Calu3 (cell line): Measurements from ENCODE around the gene UBR2. TPM values are rescaled to one million over a fixed set of nuclear protein-coding genes. Genes with fewer than 3 reads are reported as not detected.

ENCODE experiments used
- BruUV-seq: library from RNA; stranded (reverse); fragments of 400-500 nt; replicated peaks from 2 replicates; lab custom pipeline; 2021; lab: Mats Ljungman, UMichigan
- CTCF ChIA-PET: fragments of 300-600 bp; sonication (Branson Sonifier 250); formaldehyde crosslinking; loops from one replicate; lab custom pipeline; 2022; ENCODE audit warnings: antibody characterized with exemption; lab: Charles Lee
- DNase-seq: peaks from one replicate; pipeline ENCODE4 v3.0.0; 2022
- H3K27ac Mint-ChIP-seq: one replicate; pipeline ENCODE4 v1.8.0; 2022; ENCODE audit warnings: mixed read lengths; ENCODE audit not compliant: unreplicated experiment
- H3K27me3 Mint-ChIP-seq: one replicate; pipeline ENCODE4 v1.8.0; 2022; ENCODE audit warnings: mixed read lengths; ENCODE audit not compliant: unreplicated experiment
- H3K36me3 Mint-ChIP-seq: one replicate; pipeline ENCODE4 v1.8.0; 2022; ENCODE audit warnings: mild to moderate bottlenecking, moderate library complexity, mixed read lengths; ENCODE audit not compliant: insufficient read depth, unreplicated experiment
- H3K4me1 Mint-ChIP-seq: one replicate; pipeline ENCODE4 v1.8.0; 2022; ENCODE audit warnings: mild to moderate bottlenecking, low read depth, mixed read lengths; ENCODE audit not compliant: unreplicated experiment
- H3K4me3 Mint-ChIP-seq: one replicate; pipeline ENCODE4 v1.8.0; 2022; ENCODE audit warnings: mild to moderate bottlenecking, low read depth, moderate library complexity, mixed read lengths; ENCODE audit not compliant: unreplicated experiment
- H3K9me3 Mint-ChIP-seq: one replicate; pipeline ENCODE4 v1.8.0; 2022; ENCODE audit warnings: low read depth, mixed read lengths; ENCODE audit not compliant: unreplicated experiment
- intact Hi-C: fragments of 100-400 bp; cut with micrococcal nuclease; formaldehyde crosslinking; loops from one replicate; pipeline ENCODE4 v1.10.0; 2022; ENCODE audit not compliant: unreplicated experiment
- total RNA-seq: library from RNA; stranded (reverse); gene quantifications from 2 replicates; pipeline ENCODE4 v1.2.3, GENCODE V29; 2022
- TF ChIP-seq, protein P1 (sequence below): fragments of 200-600 bp; IDR thresholded peaks from one replicate; pipeline ENCODE4 v1.8.0; 2022; ENCODE audit warnings: antibody characterized with exemption; ENCODE audit not compliant: unreplicated experiment

Gene UBR2
- total RNA-seq, 1 experiment from 2014 or later: 32.4 TPM

DNA sequence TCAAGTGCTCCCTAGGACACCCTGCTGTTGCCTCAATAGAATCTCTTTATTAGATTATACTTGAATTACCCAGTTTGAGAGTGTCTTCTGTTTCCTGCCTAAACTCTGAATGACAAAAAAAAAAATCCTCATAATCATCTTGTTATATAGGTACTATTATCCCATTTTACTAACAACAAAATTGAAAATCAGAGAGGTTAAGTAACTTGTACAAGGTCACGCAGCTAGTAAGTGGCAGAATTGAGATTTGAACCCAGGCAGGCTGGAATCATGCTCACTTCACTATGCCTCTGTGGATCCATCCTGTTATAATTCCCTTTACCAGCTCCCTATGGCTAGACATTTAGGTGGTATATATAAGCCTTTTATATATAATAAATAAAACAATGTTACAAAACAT is 36.6 kb upstream of the UBR2 start:
- Mint-ChIP-seq H3K9me3 (no peaks in the 10 kb centered on the region), H3K4me3 (no peak overlapping the region), H3K27me3 (no peaks in the 10 kb centered on the region), H3K27ac (no peak overlapping the region), H3K36me3 (no peaks in the 10 kb centered on the region), H3K4me1 (no peaks in the 10 kb centered on the region)
- intact Hi-C loops: no loop called here
- no peak for DNase-seq
- CTCF ChIA-PET: interaction anchor here (1.2 kb wide), 1 partner anchor 9 kb away, joined by 3 read pairs; no protein-coding TSS in a partner anchor
- BruUV-seq: no TSS peak
- TF ChIP-seq, protein P1, sequence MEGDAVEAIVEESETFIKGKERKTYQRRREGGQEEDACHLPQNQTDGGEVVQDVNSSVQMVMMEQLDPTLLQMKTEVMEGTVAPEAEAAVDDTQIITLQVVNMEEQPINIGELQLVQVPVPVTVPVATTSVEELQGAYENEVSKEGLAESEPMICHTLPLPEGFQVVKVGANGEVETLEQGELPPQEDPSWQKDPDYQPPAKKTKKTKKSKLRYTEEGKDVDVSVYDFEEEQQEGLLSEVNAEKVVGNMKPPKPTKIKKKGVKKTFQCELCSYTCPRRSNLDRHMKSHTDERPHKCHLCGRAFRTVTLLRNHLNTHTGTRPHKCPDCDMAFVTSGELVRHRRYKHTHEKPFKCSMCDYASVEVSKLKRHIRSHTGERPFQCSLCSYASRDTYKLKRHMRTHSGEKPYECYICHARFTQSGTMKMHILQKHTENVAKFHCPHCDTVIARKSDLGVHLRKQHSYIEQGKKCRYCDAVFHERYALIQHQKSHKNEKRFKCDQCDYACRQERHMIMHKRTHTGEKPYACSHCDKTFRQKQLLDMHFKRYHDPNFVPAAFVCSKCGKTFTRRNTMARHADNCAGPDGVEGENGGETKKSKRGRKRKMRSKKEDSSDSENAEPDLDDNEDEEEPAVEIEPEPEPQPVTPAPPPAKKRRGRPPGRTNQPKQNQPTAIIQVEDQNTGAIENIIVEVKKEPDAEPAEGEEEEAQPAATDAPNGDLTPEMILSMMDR: no peak

GRCh38 chr6:42530296-42530695 is 33.5 kb upstream of the UBR2 start:
- Mint-ChIP-seq H3K27me3 (no peaks in the 10 kb centered on the region), H3K36me3 (no peaks in the 10 kb centered on the region), H3K4me3 (no peak overlapping the region), H3K27ac (no peak overlapping the region), H3K4me1 (no peaks in the 10 kb centered on the region), H3K9me3 (no peaks in the 10 kb centered on the region)
- CTCF ChIA-PET: no interaction called here
- intact Hi-C loops: loop anchor here (5.0 to 10.0 kb wide), 2 partner anchors 78 to 305 kb away; partner anchors contain the start of gene TRERF1
- BruUV-seq: no TSS peak
- TF ChIP-seq, protein P1: no peak
- no peak for DNase-seq

- TF ChIP-seq, protein P1: no peak
- DNase-seq: no peak
- CTCF ChIA-PET: interaction anchor here (2.3 kb wide), 1 partner anchor 17 kb away, joined by 12 read pairs; no protein-coding TSS in a partner anchor
- Mint-ChIP-seq H3K27me3 (no peaks in the 10 kb centered on the region), H3K9me3 (no peaks in the 10 kb centered on the region), H3K4me3 (no peak overlapping the region), H3K4me1 (no peaks in the 10 kb centered on the region), H3K27ac (no peak overlapping the region), H3K36me3 (no peaks in the 10 kb centered on the region)
- intact Hi-C loops: loop anchor here (5.0 to 10.0 kb wide), 2 partner anchors 78 to 306 kb away; partner anchors contain the start of gene TRERF1
- no TSS peak for BruUV-seq
These were observed 33.1 kb upstream of the UBR2 start for GRCh38 chr6:42530751-42531150.

- Mint-ChIP-seq H3K4me3 (no peak overlapping the region), H3K4me1 (no peaks in the 10 kb centered on the region), H3K27me3 (no peaks in the 10 kb centered on the region), H3K27ac (no peak overlapping the region), H3K9me3 (no peaks in the 10 kb centered on the region), H3K36me3 (no peaks in the 10 kb centered on the region)
- CTCF ChIA-PET: interaction anchor here (0.6 to 2.3 kb wide), 5 partner anchors 15 to 238 kb away, joined by 3 to 12 read pairs (median 3); partner anchors contain the start of gene UBR2
- TF ChIP-seq, protein P1: peak; percentile 95
- intact Hi-C loops: loop anchor here (1.0 to 10.0 kb wide), 3 partner anchors 80 to 307 kb away; partner anchors contain the start of gene TRERF1
- BruUV-seq: no TSS peak
- peak; percentile 46 for DNase-seq
These were observed 31.7 kb upstream of the UBR2 start for GRCh38 chr6:42532038-42532669.
